Gastrocnemius medialis (tissue), 4 donors: Measurements from ENCODE around the gene TMEM196. TPM values are rescaled to one million over a fixed set of nuclear protein-coding genes. Genes with fewer than 3 reads are reported as not detected.

ENCODE experiments used
- ATAC-seq, 2 donors: fragments of 150-250 bp; one replicate each; pipeline ENCODE4 v1.9.1; 2016
- DNase-seq, 2 donors: peaks; one replicate each; pipeline ENCODE4 v3.0.0-alpha.2; 2019
- H3K27ac ChIP-seq, 4 donors: fragments of 200-600 bp; sonication (generic); 1 replicate in 1 of 4; 2 replicates in 3 of 4; pipeline ENCODE4 v1.5.1; 2016 to 2018; ENCODE audit warnings: mild to moderate bottlenecking in 2 of 4, moderate library complexity in 1 of 4
- H3K27me3 ChIP-seq, 3 donors: fragments of 200-600 bp; sonication (generic) in 2 of 3; 1 replicate in 1 of 3; 2 replicates in 2 of 3; pipeline versions ENCODE4 v1.5.1 to v1.6.0; 2016 to 2019; ENCODE audit warnings: mild to moderate bottlenecking in 1 of 3, moderate library complexity in 1 of 3
- H3K36me3 ChIP-seq, 2 donors: fragments of 200-600 bp; sonication (generic) in 1 of 2; one replicate each; pipeline ENCODE4 v1.5.1; 2017 to 2018
- H3K4me1 ChIP-seq, 2 donors: fragments of 200-600 bp; sonication (generic) in 1 of 2; one replicate each; pipeline ENCODE4 v1.5.1; 2016 to 2017; ENCODE audit warnings: mild to moderate bottlenecking in 2 of 2
- H3K4me3 ChIP-seq, 4 donors: fragments of 200-600 bp; sonication (generic) in 3 of 4; 1 replicate in 1 of 4; 2 replicates in 3 of 4; pipeline ENCODE4 v1.5.1; 2016 to 2019; ENCODE audit warnings: mild to moderate bottlenecking in 2 of 4
- H3K9me3 ChIP-seq, 3 donors: fragments of 200-600 bp; sonication (generic) in 2 of 3; 1 replicate in 1 of 3; 2 replicates in 2 of 3; pipeline ENCODE4 v1.5.1; 2016 to 2019
- POLR2A ChIP-seq, 2 donors: fragments of 450-650 bp; IDR thresholded peaks; one replicate each; pipeline ENCODE4 v1.6.1; 2017; ENCODE audit warnings: antibody characterized with exemption in 2 of 2, mild to moderate bottlenecking in 2 of 2, moderate library complexity in 2 of 2
- in situ Hi-C, 4 donors: fragments of 200-750 bp; cut with MboI; loops; one replicate each; pipeline versions ENCODE4 v1.15.0 to v1.8.0; 2017; ENCODE audit warnings: low sequenced_read_pairs in 4 of 4
- intact Hi-C: fragments of 100-400 bp; cut with DNase I; formaldehyde crosslinking; loops from one replicate; pipeline ENCODE4 v1.15.1; 2023; ENCODE audit warnings: low total_unique reads
- total RNA-seq, 4 donors: library from RNA; depleted of rRNA; stranded (reverse); fragments of >200 nt; gene quantifications; one replicate each; pipeline versions ENCODE4 v1.1.0 to v1.2.3, GENCODE V29; 2016
- TF ChIP-seq, protein P1 (sequence below), 5 experiments: fragments of 450-650 bp in 3 of 5; fragments of 200-600 bp in 2 of 5; sonication (generic) in 2 of 5; IDR thresholded peaks in 4 of 5; conservative IDR thresholded peaks in 1 of 5; 1 replicate in 4 of 5; 2 replicates in 1 of 5; pipeline ENCODE4 v1.5.1; 2016 to 2019; ENCODE audit warnings: antibody characterized with exemption in 5 of 5, mild to moderate bottlenecking in 3 of 5, moderate library complexity in 3 of 5

The TMEM196 gene
- total RNA-seq, 4 donors from 2014 or later = not detected

DNA sequence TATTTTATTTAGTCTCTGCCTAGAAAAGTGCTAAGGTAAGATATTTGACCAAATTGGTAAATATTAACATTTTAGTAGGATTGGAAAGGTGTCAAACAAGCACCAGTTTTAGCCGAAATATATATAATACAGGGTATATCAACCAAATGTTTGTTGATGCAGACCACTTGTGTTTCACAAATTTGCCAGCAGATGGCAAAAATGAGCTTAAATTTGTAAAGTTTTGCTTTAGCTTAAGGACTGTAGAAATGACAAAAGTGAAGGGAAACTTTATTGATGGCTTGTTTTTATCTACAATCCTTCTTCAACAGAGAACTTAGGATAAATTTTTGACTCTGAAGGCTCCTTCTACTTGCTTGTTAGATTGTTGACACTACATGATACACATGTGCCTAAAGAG, 59.7 kb downstream of the TMEM196 start:
- ATAC-seq = no peak
- in situ Hi-C loops = loop anchor here in 3 of 4 donors (5.0 to 10.0 kb wide), 3 partner anchors 881 to 889 kb away; no protein-coding TSS in a partner anchor

DNA sequence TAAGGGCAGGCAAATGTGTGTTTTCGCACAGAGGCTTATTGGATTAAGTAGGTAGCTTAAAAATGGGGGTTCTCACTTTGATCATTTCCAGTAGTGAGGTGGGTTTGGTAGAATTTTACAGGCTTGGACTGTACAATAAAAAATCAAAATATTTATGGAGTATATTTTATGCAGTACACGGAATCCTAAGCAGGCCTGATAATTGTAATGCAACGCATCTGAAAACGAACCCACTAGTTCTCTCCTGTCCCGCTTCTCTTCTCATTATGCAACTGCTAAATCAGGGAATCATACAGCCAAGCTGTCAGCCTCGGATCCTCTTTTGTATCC, 64.2 kb downstream of the TMEM196 start:
- TF ChIP-seq POLR2A (IDR thresholded peaks at IDR 0.05) = no peak
- TF ChIP-seq, protein P1, sequence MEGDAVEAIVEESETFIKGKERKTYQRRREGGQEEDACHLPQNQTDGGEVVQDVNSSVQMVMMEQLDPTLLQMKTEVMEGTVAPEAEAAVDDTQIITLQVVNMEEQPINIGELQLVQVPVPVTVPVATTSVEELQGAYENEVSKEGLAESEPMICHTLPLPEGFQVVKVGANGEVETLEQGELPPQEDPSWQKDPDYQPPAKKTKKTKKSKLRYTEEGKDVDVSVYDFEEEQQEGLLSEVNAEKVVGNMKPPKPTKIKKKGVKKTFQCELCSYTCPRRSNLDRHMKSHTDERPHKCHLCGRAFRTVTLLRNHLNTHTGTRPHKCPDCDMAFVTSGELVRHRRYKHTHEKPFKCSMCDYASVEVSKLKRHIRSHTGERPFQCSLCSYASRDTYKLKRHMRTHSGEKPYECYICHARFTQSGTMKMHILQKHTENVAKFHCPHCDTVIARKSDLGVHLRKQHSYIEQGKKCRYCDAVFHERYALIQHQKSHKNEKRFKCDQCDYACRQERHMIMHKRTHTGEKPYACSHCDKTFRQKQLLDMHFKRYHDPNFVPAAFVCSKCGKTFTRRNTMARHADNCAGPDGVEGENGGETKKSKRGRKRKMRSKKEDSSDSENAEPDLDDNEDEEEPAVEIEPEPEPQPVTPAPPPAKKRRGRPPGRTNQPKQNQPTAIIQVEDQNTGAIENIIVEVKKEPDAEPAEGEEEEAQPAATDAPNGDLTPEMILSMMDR (IDR thresholded peaks at IDR 0.05 in 4 of 5, conservative IDR thresholded peaks at IDR 0.05 in 1 of 5) = peak in 2 of 5 experiments; percentile 1 to 6
- peak overlapping the region; percentile 78 to 93 (median 85) for H3K4me3 ChIP-seq
- DNase-seq (no peak), ATAC-seq (no peak)
- no peaks in the 10 kb centered on the region for H3K36me3 ChIP-seq
- in situ Hi-C loops (no loop called here), intact Hi-C loops (loop anchor here (2.0 kb wide), 1 partner anchor 890 kb away; no protein-coding TSS in a partner anchor)
- peak overlapping the region; percentile 72 to 81 (median 80) for H3K27ac ChIP-seq
- no peaks in the 10 kb centered on the region for H3K9me3 ChIP-seq
- H3K27me3 ChIP-seq = no peaks in the 10 kb centered on the region
- H3K4me1 ChIP-seq = peaks cover 5 to 21% of the 10 kb centered on the region in 2 donors

More for the DNA sequence above, 59.7 kb downstream of the TMEM196 start:
- Histone ChIP-seq H3K36me3 (no peaks in the 10 kb centered on the region), H3K9me3 (no peaks in the 10 kb centered on the region), H3K27ac (no peak overlapping the region), H3K4me3 (no peak overlapping the region), H3K27me3 (no peaks in the 10 kb centered on the region), H3K4me1 (peaks cover 0 to 4% of the 10 kb centered on the region in 2 donors)
- intact Hi-C loops = no loop called here
- DNase-seq = no peak
- TF ChIP-seq POLR2A (IDR thresholded peaks at IDR 0.05) = no peak
- TF ChIP-seq, protein P1 (IDR thresholded peaks at IDR 0.05 in 4 of 5, conservative IDR thresholded peaks at IDR 0.05 in 1 of 5) = peak in 3 of 5 experiments; percentile 18 to 48 (median 35)

DNA sequence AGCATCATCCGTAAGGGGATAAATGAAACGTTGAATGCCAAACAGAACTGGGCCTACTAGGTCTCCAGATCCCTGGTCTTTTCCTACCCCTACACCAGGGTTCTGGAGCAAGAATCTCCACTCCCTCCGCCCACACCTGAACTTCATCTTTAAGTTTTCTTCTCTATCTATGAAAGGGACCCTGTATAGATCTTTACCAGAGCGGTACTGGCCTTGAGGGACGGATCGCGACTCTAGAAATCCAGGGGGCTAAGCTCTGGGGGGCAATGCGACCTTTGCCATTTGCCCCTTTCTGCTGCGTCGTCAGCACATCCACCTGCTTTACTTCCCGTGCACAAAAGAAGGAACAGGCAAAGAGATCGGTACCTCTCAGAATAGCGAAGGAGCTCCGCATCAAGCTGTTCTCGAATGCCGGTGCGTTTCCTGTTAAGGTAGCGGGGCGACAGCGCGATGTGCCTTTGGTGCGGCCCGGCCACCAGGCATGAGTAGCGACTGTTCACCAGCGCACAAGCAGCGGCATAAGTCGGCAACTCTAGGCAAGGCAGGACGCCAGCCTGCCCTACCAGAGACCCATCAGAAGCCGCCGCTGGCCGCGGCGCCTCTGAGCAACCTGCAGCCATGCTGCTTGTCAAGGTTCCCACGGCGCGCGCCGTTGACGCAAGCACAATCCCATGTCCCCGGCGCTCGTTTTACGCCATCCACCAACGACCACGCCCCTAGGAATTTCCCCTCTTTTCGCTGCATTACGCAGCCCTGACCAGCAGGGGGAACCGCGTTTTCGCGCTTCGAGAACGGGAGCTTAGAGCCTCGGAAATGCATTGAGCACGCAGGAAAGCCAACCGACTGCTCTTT, 64.8 kb downstream of the TMEM196 start, which contains the start of gene POLR1F:
Gene POLR1F, minus strand, starts transcription at position 641 of the 852 bp plus-strand sequence. Its CDS starts 21 bp downstream, at position 620.
- Histone ChIP-seq H3K27me3 (no peaks in the 10 kb centered on the region), H3K4me3 (peak within 1 kb of the TSS; percentile 78 to 93 (median 85)), H3K4me1 (peaks cover 5 to 21% of the 10 kb centered on the region in 2 donors), H3K36me3 (peaks cover 0 to under 1% of the 10 kb centered on the region in 2 donors), H3K9me3 (no peaks in the 10 kb centered on the region), H3K27ac (peak within 1 kb of the TSS; percentile 72 to 81 (median 80))
- intact Hi-C loops = loop anchor here (2.0 kb wide), 1 partner anchor 890 kb away; no protein-coding TSS in a partner anchor
- peak; percentile 80 to 90 for DNase-seq
- in situ Hi-C loops = no loop called here
- TF ChIP-seq, protein P1 (IDR thresholded peaks at IDR 0.05 in 4 of 5, conservative IDR thresholded peaks at IDR 0.05 in 1 of 5) = peak; percentile 82 to 93 (median 84)
- TF ChIP-seq POLR2A (IDR thresholded peaks at IDR 0.05) = peak; percentile 71 to 82
- ATAC-seq = peak; percentile 94 to 96

DNA sequence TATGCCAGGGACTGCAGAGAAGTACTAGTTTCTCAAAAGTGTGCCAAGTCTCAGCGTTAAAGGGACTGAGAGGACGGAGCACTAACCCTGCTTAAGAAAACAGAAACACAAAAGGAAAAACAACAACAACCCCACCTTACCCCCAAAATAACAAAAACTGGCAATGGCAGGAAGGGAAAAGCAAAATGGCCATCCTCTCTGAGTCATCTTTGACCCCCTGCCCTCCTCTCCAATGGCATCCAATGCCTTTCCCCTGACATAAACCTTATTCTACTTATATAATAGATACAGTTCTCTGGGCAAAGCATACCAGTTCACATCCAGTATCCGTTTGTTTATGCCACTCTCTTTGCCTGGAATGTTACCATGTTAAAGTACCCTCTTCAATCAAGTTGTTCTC, 66.2 kb downstream of the TMEM196 start:
- ATAC-seq (no peak), DNase-seq (no peak)
- H3K27me3 ChIP-seq = no peaks in the 10 kb centered on the region
- H3K36me3 ChIP-seq = peaks cover 0 to 5% of the 10 kb centered on the region in 2 donors
- H3K27ac ChIP-seq = no peak overlapping the region
- H3K4me1 ChIP-seq = peaks cover 5 to 21% of the 10 kb centered on the region in 2 donors
- H3K4me3 ChIP-seq = peak overlapping the region in 3 of 4 donors; percentile 78 to 93 (median 89)
- in situ Hi-C loops (no loop called here), intact Hi-C loops (no loop called here)
- TF ChIP-seq POLR2A (IDR thresholded peaks at IDR 0.05) = no peak
- TF ChIP-seq, protein P1 (IDR thresholded peaks at IDR 0.05 in 4 of 5, conservative IDR thresholded peaks at IDR 0.05 in 1 of 5) = no peak
- H3K9me3 ChIP-seq = no peaks in the 10 kb centered on the region
